ENCODE results near the gene SKOR1. TPM values are rescaled to one million over a fixed set of nuclear protein-coding genes. Genes with fewer than 3 reads are reported as not detected.

SKOR1 gene
- total RNA-seq, 4 donors from 2014 or later, result 0.27 to 0.79 TPM; not detected in 2

DNA sequence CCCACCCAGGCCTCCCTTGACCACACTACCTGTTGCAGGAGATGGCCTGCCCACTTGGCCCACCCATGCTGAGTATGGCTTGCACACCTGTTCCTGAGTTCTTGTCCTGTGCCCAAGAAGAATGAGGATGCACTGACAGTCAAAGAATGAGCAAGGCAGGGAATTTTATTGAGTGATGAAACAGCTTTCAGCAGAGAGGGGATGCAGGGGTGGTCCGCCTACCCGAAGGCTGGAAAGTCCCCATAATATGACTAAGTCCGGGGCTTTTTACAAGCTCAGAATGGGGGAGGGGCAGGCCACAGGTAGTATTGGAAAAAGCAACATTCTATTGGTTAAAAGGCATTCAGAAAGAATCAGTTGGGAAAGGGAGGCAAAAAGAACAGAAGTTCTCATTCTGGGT is 44.4 kb downstream of the SKOR1 start:
- Histone ChIP-seq H3K4me1 (no peaks in the 10 kb centered on the region), H3K27me3 (no peaks in the 10 kb centered on the region), H3K4me3 (no peak overlapping the region), H3K9me3 (no peaks in the 10 kb centered on the region), H3K27ac (no peak overlapping the region), H3K36me3 (no peaks in the 10 kb centered on the region)
- WGBS, 2 donors (ENCODE audit: low coverage in 1 of 2), result 66% methylated on average over 3 of the region's 3 CpGs; no CpG with 5 or more reads in 1 of the 2 donors
- intact Hi-C loops (cut with DNase I; ENCODE audit: low total_unique reads) (loop anchor here (1.0 to 10.0 kb wide), 2 partner anchors 13 to 185 kb away; partner anchors contain the start of gene PIAS1), in situ Hi-C loops (cut with MboI; ENCODE audit: low pct_ligation_motif_present in 1 of 4, low pct_unique_long_range_greater_than_20kb in 1 of 4, low sequenced_read_pairs in 3 of 4) (loop anchor here (5.0 to 25.0 kb wide), 4 partner anchors 193 to 293 kb away; partner anchors contain the start of gene PIAS1 (in 3 of the 4))
- no peak for TF ChIP-seq CTCF (IDR thresholded peaks at IDR 0.05)
- TF ChIP-seq EP300 (IDR thresholded peaks at IDR 0.05; ENCODE audit: low read depth), result no peak
- TF ChIP-seq POLR2A (IDR thresholded peaks at IDR 0.05), result no peak
- no peak for TF ChIP-seq POLR2AphosphoS5 (IDR thresholded peaks at IDR 0.05)
- DNase-seq, result no peak

- TF ChIP-seq EP300 (IDR thresholded peaks at IDR 0.05; ENCODE audit: low read depth) (no peak), POLR2A (IDR thresholded peaks at IDR 0.05) (no peak), POLR2AphosphoS5 (IDR thresholded peaks at IDR 0.05) (no peak), CTCF (IDR thresholded peaks at IDR 0.05) (no peak)
- Histone ChIP-seq H3K9me3 (no peaks in the 10 kb centered on the region), H3K4me1 (no peaks in the 10 kb centered on the region), H3K27ac (no peak overlapping the region), H3K4me3 (no peak overlapping the region), H3K27me3 (no peaks in the 10 kb centered on the region), H3K36me3 (no peaks in the 10 kb centered on the region)
- intact Hi-C loops (cut with DNase I; ENCODE audit: low total_unique reads), result no loop called here
- in situ Hi-C loops (cut with MboI; ENCODE audit: low pct_ligation_motif_present in 1 of 4, low pct_unique_long_range_greater_than_20kb in 1 of 4, low sequenced_read_pairs in 3 of 4), result loop anchor here in 3 of 4 donors (25.0 kb wide), 2 partner anchors 191 to 291 kb away; partner anchors contain the start of gene PIAS1 (in 3 of the 3)
- DNase-seq, result no peak
Measured at GRCh38 chr15:67870868-67871408, 45.6 kb downstream of the SKOR1 start.

- in situ Hi-C loops (cut with MboI; ENCODE audit: low pct_ligation_motif_present in 1 of 4, low pct_unique_long_range_greater_than_20kb in 1 of 4, low sequenced_read_pairs in 3 of 4), result loop anchor here in 3 of 4 donors (25.0 kb wide), 2 partner anchors 189 to 289 kb away; partner anchors contain the start of gene PIAS1 (in 3 of the 3)
- 91 to 93% methylated on average over 2 to 3 of the region's 3 CpGs for WGBS, 2 donors (ENCODE audit: low coverage in 1 of 2)
- Histone ChIP-seq H3K4me3 (no peak overlapping the region), H3K4me1 (no peaks in the 10 kb centered on the region), H3K27ac (no peak overlapping the region), H3K36me3 (no peaks in the 10 kb centered on the region), H3K27me3 (no peaks in the 10 kb centered on the region), H3K9me3 (no peaks in the 10 kb centered on the region)
- no peak for DNase-seq
- intact Hi-C loops (cut with DNase I; ENCODE audit: low total_unique reads), result no loop called here
- TF ChIP-seq CTCF (IDR thresholded peaks at IDR 0.05) (no peak), POLR2AphosphoS5 (IDR thresholded peaks at IDR 0.05) (no peak), POLR2A (IDR thresholded peaks at IDR 0.05) (no peak), EP300 (IDR thresholded peaks at IDR 0.05; ENCODE audit: low read depth) (no peak)
Measured at GRCh38 chr15:67873777-67874176, 48.5 kb downstream of the SKOR1 start.

DNA sequence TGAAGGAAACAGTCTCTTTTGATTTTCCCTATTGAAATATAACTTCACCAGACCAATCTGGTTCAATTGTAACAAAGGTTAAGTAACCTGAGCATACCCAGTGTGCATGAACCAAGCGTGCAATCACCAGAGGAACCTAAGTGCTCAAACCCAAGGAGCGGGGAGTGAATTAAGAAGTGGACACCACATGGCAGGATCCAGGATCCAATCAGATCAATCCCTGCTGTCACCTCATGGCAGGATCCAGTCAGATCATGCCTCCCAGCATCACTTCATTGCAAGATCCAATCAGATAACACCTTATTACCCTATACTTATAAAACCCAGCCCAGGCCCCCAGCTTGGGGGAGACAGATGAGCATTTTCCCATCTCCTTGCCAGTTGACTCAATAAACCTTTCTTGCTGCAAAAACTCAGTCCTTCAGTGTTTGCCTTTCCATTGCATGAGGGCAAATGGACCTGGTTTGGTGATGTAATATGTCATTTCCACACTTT is 53.5 kb downstream of the SKOR1 start:
- H3K4me1 ChIP-seq, result peaks cover 0 to 7% (median 0%) of the 10 kb centered on the region in 4 donors
- WGBS, 2 donors (ENCODE audit: low coverage in 1 of 2), result 90 to 92% methylated on average over 2 of the region's 2 CpGs
- intact Hi-C loops (cut with DNase I; ENCODE audit: low total_unique reads), result no loop called here
- no peak overlapping the region for H3K4me3 ChIP-seq
- TF ChIP-seq POLR2A (IDR thresholded peaks at IDR 0.05) (no peak), EP300 (IDR thresholded peaks at IDR 0.05; ENCODE audit: low read depth) (no peak), CTCF (IDR thresholded peaks at IDR 0.05) (no peak), POLR2AphosphoS5 (IDR thresholded peaks at IDR 0.05) (no peak)
- H3K9me3 ChIP-seq, result no peaks in the 10 kb centered on the region
- no peak for DNase-seq
- in situ Hi-C loops (cut with MboI; ENCODE audit: low pct_ligation_motif_present in 1 of 4, low pct_unique_long_range_greater_than_20kb in 1 of 4, low sequenced_read_pairs in 3 of 4), result no loop called here
- no peaks in the 10 kb centered on the region for H3K36me3 ChIP-seq
- H3K27ac ChIP-seq, result no peak overlapping the region
- H3K27me3 ChIP-seq, result no peaks in the 10 kb centered on the region

Data from transverse colon (tissue), 4 donors.